SK-N-SH (cell line): ENCODE measurements around the gene PRR36. TPM values are rescaled to one million over a fixed set of nuclear protein-coding genes. Genes with fewer than 3 reads are reported as not detected.

Source experiments
- CTCF ChIA-PET: fragments of 300-600, 350-600 bp; formaldehyde crosslinking; extraction: SDS; loops from one replicate; lab custom pipeline; 2021; lab: Yijun Ruan, JAX
- POLR2A ChIA-PET: fragments of 350-600 bp; sonication (Branson Sonifier 250); formaldehyde crosslinking; extraction: SDS; loops from one replicate; lab custom pipeline; 2020; ENCODE audit warnings: antibody characterized with exemption, inconsistent platforms; lab: Yijun Ruan, JAX
- DNase-seq: peaks from one replicate; pipeline ENCODE4 v3.0.0; 2012
- H2AFZ ChIP-seq: fragments of 200-600 bp; sonication (generic); 2 replicates; pipeline ENCODE4 v1.8.1; 2016; ENCODE audit warnings: antibody characterized with exemption, mild to moderate bottlenecking, low read depth
- H3F3A ChIP-seq: fragments of 200-600 bp; sonication (generic); replicated peaks from 2 replicates; pipeline ENCODE3; 2016; ENCODE audit warnings: antibody characterized with exemption, mild to moderate bottlenecking; ENCODE audit not compliant: insufficient read depth
- H3K27ac ChIP-seq, 2 experiments: fragments of 200-500 bp in 1 of 2; fragments of 200-600 bp in 1 of 2; sonication (Bioruptor generic) in 1 of 2; sonication (generic), shearing (Covaris generic) in 1 of 2; 2 replicates each; pipeline versions ENCODE4 v1.5.1 to v1.6.1; 2014 to 2016; ENCODE audit warnings: low read depth in 2 of 2, inconsistent platforms in 1 of 2, low read length in 1 of 2, mild to moderate bottlenecking in 1 of 2, mixed read lengths in 1 of 2
- H3K27me3 ChIP-seq: fragments of 200-600 bp; sonication (generic), shearing (Covaris generic); 2 replicates; pipeline ENCODE4 v1.6.1; 2016; ENCODE audit warnings: mixed run types; ENCODE audit not compliant: insufficient read depth
- H3K36me3 ChIP-seq, 2 experiments: fragments of 200-500 bp in 1 of 2; fragments of 200-600 bp in 1 of 2; sonication (Bioruptor generic) in 1 of 2; sonication (generic) in 1 of 2; replicated peaks in 1 of 2; 2 replicates each; pipeline versions ENCODE3 to v1.5.1; 2014 to 2016; ENCODE audit warnings: low read length in 1 of 2, mild to moderate bottlenecking in 1 of 2; ENCODE audit not compliant: insufficient read depth in 2 of 2, control insufficient read depth in 1 of 2
- H3K4me1 ChIP-seq, 2 experiments: fragments of 200-500 bp in 1 of 2; fragments of 200-600 bp in 1 of 2; sonication (Bioruptor generic) in 1 of 2; sonication (generic), shearing (Covaris generic) in 1 of 2; 2 replicates each; pipeline versions ENCODE4 v1.5.1 to v1.6.1; 2014 to 2016; ENCODE audit warnings: low read depth in 1 of 2, low read length in 1 of 2, mixed run types in 1 of 2; ENCODE audit not compliant: insufficient read depth in 2 of 2, control insufficient read depth in 1 of 2
- H3K4me2 ChIP-seq: fragments of 200-600 bp; sonication (generic), shearing (Covaris generic); 2 replicates; pipeline ENCODE4 v1.6.1; 2017; ENCODE audit warnings: mixed run types
- H3K4me3 ChIP-seq, 2 experiments: fragments of 200-500 bp in 1 of 2; fragments of 200-600 bp in 1 of 2; sonication (Bioruptor generic) in 1 of 2; sonication (generic), shearing (Covaris generic) in 1 of 2; 2 replicates each; pipeline versions ENCODE4 v1.5.1 to v1.8.1; 2014 to 2016; ENCODE audit warnings: low read depth in 2 of 2, inconsistent platforms in 1 of 2, low read length in 1 of 2, mild to moderate bottlenecking in 1 of 2, mixed read lengths in 1 of 2, moderate library complexity in 1 of 2
- H3K79me2 ChIP-seq: fragments of 200-600 bp; sonication (generic); 2 replicates; pipeline ENCODE4 v1.8.1; 2017; ENCODE audit warnings: mild to moderate bottlenecking; ENCODE audit not compliant: insufficient read depth
- H3K9ac ChIP-seq: fragments of 200-600 bp; sonication (generic); 2 replicates; pipeline ENCODE4 v1.6.1; 2017; ENCODE audit warnings: mixed run types
- H3K9me2 ChIP-seq: fragments of 200-600 bp; sonication (generic); 2 replicates; pipeline ENCODE4 v1.6.1; 2017; ENCODE audit warnings: mixed run types
- H3K9me3 ChIP-seq: fragments of 200-600 bp; sonication (generic); 2 replicates; pipeline ENCODE4 v1.6.1; 2017; ENCODE audit warnings: mixed run types, mild to moderate bottlenecking, moderate library complexity
- H4K20me1 ChIP-seq: fragments of 200-600 bp; sonication (generic); 2 replicates; pipeline ENCODE4 v1.6.1; 2017; ENCODE audit warnings: mild to moderate bottlenecking, mixed run types; ENCODE audit not compliant: insufficient read depth
- CHD2 ChIP-seq: fragments of 150-350 bp; IDR thresholded peaks from 2 replicates; pipeline ENCODE4 v1.6.1; 2018; ENCODE audit warnings: low read length; ENCODE audit not compliant: partially characterized antibody
- EP300 ChIP-seq, 2 experiments: IDR thresholded peaks; 2 replicates each; pipeline versions ENCODE4 v1.4.0 to v1.6.1; 2012; ENCODE audit warnings: borderline replicate concordance in 1 of 2, low read depth in 1 of 2, low read length in 1 of 2
- EZH2phosphoT487 ChIP-seq: fragments of 200-600 bp; sonication (generic); IDR thresholded peaks from 2 replicates; pipeline ENCODE4 v1.6.1; 2017; ENCODE audit warnings: low read depth, mixed run types, mild to moderate bottlenecking, antibody characterized with exemption, moderate library complexity, borderline replicate concordance
- GABPA ChIP-seq: IDR thresholded peaks from 2 replicates; pipeline ENCODE4 v1.4.0; 2012; ENCODE audit warnings: low read depth, mild to moderate bottlenecking
- JUND ChIP-seq: IDR thresholded peaks from 2 replicates; pipeline ENCODE4 v1.4.0; 2012
- MAX ChIP-seq: IDR thresholded peaks from 2 replicates; pipeline ENCODE4 v1.4.0; 2012; ENCODE audit warnings: low read depth
- MEF2A ChIP-seq: IDR thresholded peaks from 2 replicates; pipeline ENCODE4 v1.4.0; 2012; ENCODE audit warnings: low read depth, borderline replicate concordance
- NFIC ChIP-seq: IDR thresholded peaks from 2 replicates; pipeline ENCODE4 v1.4.0; 2012; ENCODE audit warnings: borderline replicate concordance
- PBX3 ChIP-seq: IDR thresholded peaks from 2 replicates; pipeline ENCODE4; 2012
- POLR2AphosphoS5 ChIP-seq: IDR thresholded peaks from 2 replicates; pipeline ENCODE4 v1.6.1; 2012; ENCODE audit warnings: low read depth, low read length
- RAD21 ChIP-seq: IDR thresholded peaks from 2 replicates; pipeline ENCODE4 v1.6.1; 2012; ENCODE audit warnings: mild to moderate bottlenecking, low read length
- RCOR1 ChIP-seq: fragments of 150-350 bp; IDR thresholded peaks from 2 replicates; pipeline ENCODE4 v1.6.1; 2017; ENCODE audit warnings: antibody characterized with exemption, low read length
- REST ChIP-seq: IDR thresholded peaks from 2 replicates; pipeline ENCODE4 v1.6.1; 2012; ENCODE audit warnings: mild to moderate bottlenecking, low read depth, low read length, moderate library complexity
- SIN3A ChIP-seq: IDR thresholded peaks from 2 replicates; pipeline ENCODE4 v1.6.1; 2012; ENCODE audit warnings: low read depth, mild to moderate bottlenecking, low read length, moderate library complexity, borderline replicate concordance
- SMC3 ChIP-seq: IDR thresholded peaks from 2 replicates; pipeline ENCODE4 v1.6.1; 2012; ENCODE audit warnings: low read depth, low read length, improper control_type of control experiment
- TEAD4 ChIP-seq: IDR thresholded peaks from 2 replicates; pipeline ENCODE4 v1.4.0; 2012; ENCODE audit warnings: mild to moderate bottlenecking, borderline replicate concordance; ENCODE audit not compliant: insufficient read depth
- USF2 ChIP-seq: fragments of 150-350 bp; IDR thresholded peaks from 2 replicates; pipeline ENCODE4 v1.6.1; 2017; ENCODE audit warnings: antibody characterized with exemption, low read length, low read depth, borderline replicate concordance
- ZBTB33 ChIP-seq: IDR thresholded peaks from 2 replicates; pipeline ENCODE4 v1.4.0; 2012; ENCODE audit warnings: low read depth, borderline replicate concordance
- WGBS: methylation state at CpG from one replicate; pipeline ENCODE4 v1.1.6; 2017; ENCODE audit warnings: low lambda C conversion rate; 5-methylcytosine and 5-hydroxymethylcytosine counted together
- polyA plus RNA-seq, 3 experiments: library from polyadenylated mRNA; depleted of rRNA; stranded (reverse); fragments of >200 nt; gene quantifications; 2 replicates each; pipeline ENCODE4 v1.2.3, GENCODE V29; 2012
- TF ChIP-seq, protein P1 (sequence below): fragments of 150-350 bp; IDR thresholded peaks from 2 replicates; pipeline ENCODE4 v1.6.1; 2016; ENCODE audit warnings: mild to moderate bottlenecking, low read depth, low read length

The PRR36 gene
- polyA plus RNA-seq, 1 of the 3 experiments (the other 2 are of a cell fraction): 0.18 TPM

DNA sequence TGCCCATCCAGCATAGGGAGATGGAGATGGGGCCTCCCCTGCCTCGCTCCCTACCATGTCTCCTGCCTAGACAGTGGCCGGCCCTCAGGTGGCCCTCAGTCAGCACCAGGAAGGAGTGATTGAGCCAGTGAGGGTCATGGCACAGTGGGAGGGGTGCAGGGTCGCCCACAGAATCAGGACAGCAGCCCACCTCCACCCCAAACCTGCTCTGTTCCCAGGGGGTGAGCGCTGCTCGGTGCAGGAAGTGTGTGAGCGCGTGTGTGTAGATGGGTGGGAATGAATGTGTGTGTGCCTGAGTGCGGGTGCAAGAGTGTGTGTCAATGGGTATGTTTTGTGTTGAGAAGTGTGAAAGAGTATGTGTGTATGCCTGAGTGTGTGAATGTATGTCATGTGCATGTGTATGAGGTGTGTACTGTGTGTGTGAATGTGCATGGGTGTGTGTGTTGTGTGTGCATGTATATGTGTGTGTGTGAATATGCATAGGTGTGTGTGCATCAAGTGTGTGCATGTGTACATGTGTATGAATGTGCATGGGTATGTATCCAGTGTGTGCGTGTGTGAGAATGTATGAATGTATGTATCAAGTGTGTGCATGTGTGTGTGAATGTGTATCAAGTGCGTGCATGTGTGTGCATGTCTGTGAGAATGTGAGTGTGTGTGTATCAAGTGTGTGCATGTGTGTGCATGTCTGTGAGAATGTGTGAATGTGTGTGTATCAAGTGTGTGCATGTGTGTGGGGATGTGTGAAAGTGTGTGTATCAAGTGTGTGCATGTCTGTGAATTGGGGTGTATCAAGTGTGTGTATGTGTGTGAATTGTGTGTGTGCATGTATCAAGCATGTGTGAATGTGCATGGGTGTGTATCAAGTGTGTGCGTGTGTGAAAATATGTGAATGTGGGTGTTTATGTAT lies 32.2 kb downstream of the PRR36 start:
- POLR2A ChIA-PET: no interaction called here
- no peak for DNase-seq
- no peaks in the 10 kb centered on the region for H3K36me3 ChIP-seq
- H3K9me3 ChIP-seq: no peaks in the 10 kb centered on the region
- CTCF ChIA-PET: no interaction called here
- peaks cover 7% of the 10 kb centered on the region for H3F3A ChIP-seq
- H3K9ac ChIP-seq: no peak overlapping the region
- 92% methylated on average over 8 of the region's 11 CpGs for WGBS
- TF ChIP-seq MEF2A (no peak), EZH2phosphoT487 (no peak), MAX (no peak), CHD2 (no peak), POLR2AphosphoS5 (no peak), USF2 (no peak), ZBTB33 (no peak), TEAD4 (no peak), GABPA (no peak), JUND (no peak), SIN3A (no peak), RAD21 (no peak), REST (no peak), EP300 (IDR thresholded peaks at IDR 0.05; ENCODE audit: borderline replicate concordance in 1 of 2, low read depth in 1 of 2, low read length in 1 of 2) (no peak), RCOR1 (no peak), SMC3 (no peak), NFIC (no peak), PBX3 (no peak)
- TF ChIP-seq, protein P1, sequence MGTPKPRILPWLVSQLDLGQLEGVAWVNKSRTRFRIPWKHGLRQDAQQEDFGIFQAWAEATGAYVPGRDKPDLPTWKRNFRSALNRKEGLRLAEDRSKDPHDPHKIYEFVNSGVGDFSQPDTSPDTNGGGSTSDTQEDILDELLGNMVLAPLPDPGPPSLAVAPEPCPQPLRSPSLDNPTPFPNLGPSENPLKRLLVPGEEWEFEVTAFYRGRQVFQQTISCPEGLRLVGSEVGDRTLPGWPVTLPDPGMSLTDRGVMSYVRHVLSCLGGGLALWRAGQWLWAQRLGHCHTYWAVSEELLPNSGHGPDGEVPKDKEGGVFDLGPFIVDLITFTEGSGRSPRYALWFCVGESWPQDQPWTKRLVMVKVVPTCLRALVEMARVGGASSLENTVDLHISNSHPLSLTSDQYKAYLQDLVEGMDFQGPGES: no peak
- no peaks in the 10 kb centered on the region for H3K27me3 ChIP-seq
- no peak overlapping the region for H3K4me3 ChIP-seq
- no peak overlapping the region for H2AFZ ChIP-seq
- H3K4me1 ChIP-seq: peaks cover 0 to 4% of the 10 kb centered on the region in 2 experiments; a peak in 1 of 4 replicates
- no peaks in the 10 kb centered on the region for H3K79me2 ChIP-seq
- no peak overlapping the region for H3K27ac ChIP-seq
- H3K9me2 ChIP-seq: no peaks in the 10 kb centered on the region
- no peak overlapping the region for H3K4me2 ChIP-seq
- no peaks in the 10 kb centered on the region for H4K20me1 ChIP-seq
